Stimulated activated CD4-positive, alpha-beta T cell treated with anti-CD3 and anti-CD28 coated beads, Interleukin-1b, Interleukin-23, amount 100 ng/mL, for 1 hour (primary cell): Measurements from ENCODE around the gene PILRA.
"Not testable (repeated sequence)": the region's sequence is repeated elsewhere in the genome, so short reads cannot be mapped to it uniquely, and the experiment has no call there.

Experiments used
- DNase-seq, 2 donors: peaks; one replicate each; pipeline ENCODE4 v3.0.0-alpha.2; 2020; ENCODE audit warnings: low read depth in 2 of 2

PILRA gene

DNA sequence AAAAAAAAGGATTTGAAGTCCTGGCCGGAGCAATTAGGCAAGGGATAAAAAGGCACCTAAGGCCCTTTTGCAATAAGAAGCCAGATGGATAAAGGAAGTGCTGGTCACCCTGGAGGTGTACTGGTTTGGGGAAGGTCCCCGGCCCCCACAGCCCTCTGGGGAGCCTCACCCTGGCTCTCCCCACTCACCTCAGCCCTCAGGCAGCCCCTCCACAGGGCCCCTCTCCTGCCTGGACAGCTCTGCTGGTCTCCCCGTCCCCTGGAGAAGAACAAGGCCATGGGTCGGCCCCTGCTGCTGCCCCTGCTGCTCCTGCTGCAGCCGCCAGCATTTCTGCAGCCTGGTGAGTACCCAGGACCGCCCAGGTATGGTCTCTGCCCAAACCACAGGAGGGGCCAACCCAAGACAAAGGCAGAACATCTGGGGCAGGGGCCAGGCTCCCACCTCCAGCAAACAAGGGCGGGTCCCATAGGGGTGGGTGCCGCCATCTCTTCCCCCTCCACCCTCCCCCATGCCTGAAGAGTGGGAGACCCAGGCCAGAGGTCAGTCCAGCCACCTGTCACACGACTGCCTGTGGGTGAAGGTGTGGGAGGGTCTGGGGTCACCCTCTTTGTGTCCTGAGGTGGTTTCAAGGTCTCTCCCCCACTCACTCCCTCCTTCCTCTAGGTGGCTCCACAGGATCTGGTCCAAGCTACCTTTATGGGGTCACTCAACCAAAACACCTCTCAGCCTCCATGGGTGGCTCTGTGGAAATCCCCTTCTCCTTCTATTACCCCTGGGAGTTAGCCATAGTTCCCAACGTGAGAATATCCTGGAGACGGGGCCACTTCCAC, 15.0 kb upstream of the PILRA start, which contains the start of gene PILRB:
Gene PILRB (plus strand): TSS at position 91 of the 830 bp plus-strand sequence. CDS start 186 bp downstream, at position 277.
- DNase-seq: no peak

DNA sequence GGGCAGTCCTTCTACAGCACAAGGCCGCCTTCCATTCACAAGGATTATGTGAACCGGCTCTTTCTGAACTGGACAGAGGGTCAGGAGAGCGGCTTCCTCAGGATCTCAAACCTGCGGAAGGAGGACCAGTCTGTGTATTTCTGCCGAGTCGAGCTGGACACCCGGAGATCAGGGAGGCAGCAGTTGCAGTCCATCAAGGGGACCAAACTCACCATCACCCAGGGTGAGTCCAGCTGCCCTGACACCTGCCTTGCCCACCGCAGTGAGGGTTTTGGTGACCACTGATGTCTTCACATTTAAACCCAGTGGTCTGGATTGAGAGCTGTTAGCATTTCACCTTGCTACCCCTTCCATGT, 14.5 kb upstream of the PILRA start:
- no peak for DNase-seq

DNA sequence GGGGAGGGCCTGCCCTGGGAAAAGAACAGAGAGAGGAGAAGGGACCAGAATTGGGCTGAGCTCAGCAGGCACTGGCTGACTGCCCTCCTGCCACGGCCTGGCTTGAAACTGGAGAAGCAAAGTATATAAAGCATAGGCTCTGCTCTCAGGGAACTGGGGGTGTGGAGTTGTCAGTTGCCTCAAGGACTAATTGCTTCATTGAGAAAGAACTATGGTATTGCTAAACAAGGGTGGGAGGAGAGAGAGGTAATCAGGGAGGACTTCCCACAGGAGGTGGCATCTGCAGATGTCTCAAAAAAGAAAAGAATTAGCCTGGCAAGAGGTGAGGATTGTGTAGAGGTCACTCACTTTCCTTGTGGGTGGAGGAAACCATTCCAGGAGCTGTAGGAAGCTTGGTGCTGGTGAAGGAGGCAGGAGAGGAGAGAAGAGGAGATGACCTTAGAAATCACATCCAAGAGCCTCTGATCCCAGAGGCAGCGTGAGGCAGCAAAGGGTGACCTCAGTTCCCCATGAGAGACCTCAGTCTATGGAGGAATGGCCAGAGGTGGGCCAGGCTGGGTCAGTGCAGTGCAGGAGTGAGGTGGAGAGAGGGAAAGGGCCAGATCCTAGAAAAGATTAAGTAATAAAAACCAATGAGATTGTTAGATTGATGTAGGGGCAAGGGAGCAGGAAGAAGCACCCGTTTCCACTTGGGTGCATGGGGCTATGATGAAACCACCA, 13.0 kb upstream of the PILRA start:
- no peak for DNase-seq

DNA sequence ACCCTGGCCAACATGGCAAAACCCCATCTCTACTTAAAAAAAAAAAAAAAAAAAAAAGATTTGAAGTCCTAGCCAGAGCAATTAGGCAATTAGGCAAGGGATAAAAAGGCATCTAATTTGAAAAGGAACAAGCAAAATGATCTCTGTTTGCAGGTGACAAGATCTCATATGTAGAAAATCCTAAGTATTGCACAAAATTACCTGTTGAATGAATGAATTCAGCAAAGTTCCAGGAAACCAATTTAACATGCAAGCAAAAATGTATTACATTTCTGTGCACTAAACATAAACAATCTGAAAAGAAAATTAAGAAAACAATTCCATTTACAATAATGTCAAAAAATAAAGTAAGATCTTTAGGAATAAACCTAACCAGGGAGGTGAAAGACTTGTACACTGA, 10.2 kb upstream of the PILRA start:
- DNase-seq: no peak

DNA sequence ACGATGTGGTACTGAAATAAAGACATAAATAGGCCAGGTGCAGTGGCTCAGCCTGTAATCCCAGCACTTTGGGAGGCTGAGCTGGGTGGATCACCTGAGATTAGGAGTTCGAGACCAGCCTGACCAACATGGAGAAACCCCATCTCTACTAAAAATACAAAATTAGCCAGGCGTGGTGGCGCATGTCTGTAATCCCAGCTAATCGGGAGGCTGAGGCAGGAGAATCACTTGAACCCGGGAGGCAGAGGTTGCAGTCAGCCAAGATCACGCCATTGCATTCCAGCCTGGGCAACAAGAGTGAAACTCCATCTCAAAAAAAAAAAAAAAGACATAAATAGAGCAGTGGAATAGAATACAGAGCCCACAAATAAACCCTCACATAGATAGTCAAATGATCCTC, 9.5 kb upstream of the PILRA start:
- DNase-seq: not testable (repeated sequence)

DNA sequence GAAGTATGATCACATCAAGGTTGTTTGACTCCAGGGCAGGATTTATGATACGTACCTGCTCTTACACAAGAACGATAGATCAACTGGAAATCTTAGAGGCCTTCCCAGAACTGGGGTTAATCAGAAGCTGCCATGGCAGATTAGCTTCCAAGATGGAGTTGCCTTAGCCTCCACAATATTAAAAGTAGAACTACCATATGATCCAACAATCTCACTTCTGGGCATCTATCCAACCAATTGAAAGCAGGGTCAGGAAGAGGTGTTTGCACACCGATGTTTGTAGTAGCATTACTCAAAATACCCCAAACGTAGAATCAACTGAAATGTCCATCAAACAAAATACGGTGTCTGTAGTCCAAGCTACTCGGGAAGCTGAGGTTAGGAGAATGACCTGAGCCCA, 8.8 kb upstream of the PILRA start:
- DNase-seq: no peak

DNA sequence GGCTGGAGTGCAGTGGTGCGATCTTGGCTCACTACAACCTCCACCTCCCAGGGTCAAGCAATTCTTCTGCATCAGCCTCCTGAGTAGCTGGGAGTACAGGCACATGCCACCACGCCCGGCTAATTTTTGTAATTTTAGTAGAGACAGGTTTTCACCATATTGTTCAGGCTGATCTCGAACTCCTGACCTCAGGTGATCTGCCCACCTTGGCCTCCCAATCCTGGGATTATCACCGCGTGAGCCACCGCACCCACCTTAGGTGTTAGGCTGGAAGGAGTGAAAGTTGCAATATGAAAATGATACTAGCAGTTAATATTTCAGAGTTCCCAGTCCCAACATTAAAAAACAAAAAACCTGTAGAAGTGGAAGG, 7.3 kb upstream of the PILRA start:
- not testable (repeated sequence) for DNase-seq

DNA sequence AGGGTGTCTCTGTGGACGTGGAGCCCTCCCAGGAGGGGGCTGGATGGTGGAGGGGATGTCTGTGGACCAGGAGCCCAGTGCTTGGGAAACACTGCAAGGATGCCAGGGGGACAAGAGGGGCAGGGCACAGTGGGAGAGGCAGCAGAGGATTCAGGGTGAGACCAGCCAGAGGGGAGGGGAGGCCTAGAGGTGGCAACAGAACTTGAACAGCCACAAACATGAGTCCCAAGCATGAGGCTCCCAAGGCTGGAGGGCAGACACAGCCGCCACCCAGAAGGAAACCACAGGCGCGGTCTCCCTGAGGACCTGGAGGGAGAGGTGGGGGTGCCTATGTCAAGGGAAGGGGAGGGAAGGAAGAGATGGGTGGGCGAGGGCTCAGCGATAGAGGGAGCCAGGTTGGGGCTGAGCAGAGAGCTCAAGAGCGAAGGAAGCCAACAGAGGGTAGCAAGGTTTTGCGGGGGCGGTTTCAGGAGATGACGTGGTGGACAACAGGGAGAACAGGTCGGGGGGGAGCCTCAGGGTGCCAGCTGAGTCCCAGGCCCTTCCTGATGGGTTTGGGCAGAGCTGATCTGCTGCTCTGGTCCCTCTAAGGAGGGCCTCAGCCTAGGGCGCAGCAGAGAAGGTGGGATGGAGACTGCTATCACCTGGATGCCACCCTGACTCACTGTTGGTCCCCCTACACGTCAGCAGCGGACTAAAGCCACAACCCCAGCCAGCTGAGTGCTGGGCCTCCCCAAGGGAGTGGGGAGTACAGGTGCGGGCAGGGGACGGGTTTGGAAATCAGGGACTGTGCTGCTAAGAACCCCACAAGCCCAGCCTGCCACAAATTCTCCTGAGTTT, 6.7 kb upstream of the PILRA start:
- DNase-seq: no peak

DNA sequence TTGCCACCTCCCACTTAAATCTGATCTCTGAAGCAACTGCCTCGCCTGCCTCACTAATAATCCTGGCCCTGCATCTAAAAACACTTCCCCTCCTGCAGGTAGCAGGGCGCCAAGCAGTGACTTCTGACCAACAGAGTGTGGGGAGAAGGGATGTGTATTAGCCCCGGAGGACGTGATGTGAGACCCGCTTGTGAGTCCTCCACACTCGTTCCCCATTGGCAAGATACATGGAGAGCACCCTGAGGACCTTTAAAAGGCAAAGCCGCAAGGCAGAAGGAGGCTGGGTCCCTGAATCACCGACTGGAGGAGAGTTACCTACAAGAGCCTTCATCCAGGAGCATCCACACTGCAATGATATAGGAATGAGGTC, 6.1 kb upstream of the PILRA start:
- DNase-seq: no peak

DNA sequence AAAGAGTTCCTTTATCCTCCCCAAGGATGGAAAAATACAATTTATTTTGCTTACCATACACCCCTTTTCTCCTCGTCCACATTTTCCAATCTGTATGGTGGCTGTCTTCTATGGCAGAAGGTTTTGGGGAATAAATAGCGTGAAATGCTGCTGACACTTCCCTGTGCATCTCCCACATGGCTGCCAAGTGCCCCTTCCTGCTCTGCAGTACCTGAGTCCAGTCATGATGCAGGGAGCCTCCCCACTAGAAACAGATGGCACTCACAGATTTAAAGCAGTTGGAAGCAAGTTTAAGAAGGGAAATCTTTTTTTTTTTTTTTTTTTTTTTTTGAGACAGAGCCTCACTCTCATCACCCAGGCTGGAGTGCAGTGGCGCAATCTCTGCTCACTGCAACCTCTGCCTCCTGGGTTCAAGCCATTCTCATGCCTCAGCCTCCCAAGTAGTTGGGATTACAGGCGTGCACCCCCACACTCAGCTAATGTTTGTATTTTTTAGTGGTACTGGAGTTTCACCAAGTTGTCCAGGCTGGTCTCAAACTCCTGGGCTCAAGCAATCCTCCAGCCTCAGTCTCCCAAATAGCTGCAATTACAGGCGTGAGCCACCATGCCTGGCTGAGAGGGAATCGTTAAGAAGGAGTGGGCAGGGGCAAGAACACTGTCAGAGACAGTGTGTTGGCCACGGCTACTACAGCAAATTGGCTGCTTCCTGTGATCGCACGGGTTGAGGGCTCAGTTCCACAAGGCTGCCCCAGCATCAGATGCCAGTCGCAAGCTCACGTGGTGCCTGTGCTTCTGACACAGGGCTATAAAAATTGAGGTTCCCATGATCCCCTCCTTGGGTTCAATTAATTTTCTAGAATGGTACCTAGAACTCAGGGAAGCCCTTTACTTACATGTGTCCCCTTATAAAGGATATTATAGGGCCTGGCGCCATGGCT, 5.3 kb upstream of the PILRA start:
- DNase-seq: no peak

DNA sequence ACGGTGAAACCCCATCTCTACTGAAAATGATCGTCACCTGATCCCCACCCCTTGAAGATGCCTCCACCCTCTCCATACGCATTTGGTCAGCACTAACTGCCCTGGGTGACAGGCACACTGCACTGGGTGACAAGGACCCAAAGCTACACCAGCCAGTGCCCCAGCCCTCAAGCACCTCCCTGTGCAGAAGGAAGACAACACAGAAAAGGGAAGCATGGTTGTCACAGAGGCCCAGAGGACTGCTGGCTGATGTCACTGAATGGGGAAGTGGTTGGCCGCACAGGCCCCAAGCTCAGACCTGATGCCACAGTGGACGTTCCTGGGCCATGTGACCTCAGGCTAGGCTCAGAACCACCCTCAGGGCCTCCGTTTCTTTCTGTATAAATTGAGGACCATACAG, 4.2 kb upstream of the PILRA start:
- no peak for DNase-seq

DNA sequence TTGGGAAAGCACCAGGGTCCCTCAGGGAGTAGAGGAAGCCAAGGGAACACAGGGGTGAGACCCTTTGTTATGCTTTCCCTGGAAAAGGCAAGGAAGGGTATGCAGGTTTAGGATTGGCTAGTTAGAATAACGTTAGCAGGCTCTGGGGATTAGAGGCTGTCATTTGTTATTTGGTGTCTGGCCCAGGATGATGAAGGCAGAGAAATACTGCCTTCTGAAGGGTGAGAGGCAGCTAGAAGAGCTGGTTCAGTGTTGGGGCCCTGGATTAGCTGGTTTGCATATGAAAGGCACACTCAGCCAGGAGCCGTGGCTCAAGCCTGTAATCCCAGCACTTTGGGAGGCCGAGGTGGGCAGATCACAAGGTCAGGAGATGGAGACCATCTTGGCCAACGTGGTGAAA, 3.0 kb upstream of the PILRA start:
- no peak for DNase-seq

DNA sequence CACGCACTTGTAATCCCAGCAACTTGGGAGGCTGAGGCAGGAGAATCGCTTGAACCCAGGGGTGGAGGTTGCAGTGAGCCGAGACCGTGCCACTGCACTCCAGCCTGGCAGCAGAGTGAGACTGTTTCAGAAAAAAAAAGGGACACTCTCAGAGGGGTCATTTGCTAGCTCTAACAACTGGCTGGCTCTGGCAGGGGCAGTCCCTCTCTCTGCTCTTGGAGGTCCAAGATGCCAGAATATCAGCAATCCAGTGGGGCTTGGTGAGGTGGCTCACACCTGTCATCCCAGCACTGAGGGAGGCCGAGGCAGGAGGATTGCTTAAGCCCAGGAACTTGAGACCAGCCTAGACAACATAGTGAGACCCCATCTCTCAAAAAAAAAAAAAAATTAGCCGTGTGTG, 2.5 kb upstream of the PILRA start:
- no peak for DNase-seq

DNA sequence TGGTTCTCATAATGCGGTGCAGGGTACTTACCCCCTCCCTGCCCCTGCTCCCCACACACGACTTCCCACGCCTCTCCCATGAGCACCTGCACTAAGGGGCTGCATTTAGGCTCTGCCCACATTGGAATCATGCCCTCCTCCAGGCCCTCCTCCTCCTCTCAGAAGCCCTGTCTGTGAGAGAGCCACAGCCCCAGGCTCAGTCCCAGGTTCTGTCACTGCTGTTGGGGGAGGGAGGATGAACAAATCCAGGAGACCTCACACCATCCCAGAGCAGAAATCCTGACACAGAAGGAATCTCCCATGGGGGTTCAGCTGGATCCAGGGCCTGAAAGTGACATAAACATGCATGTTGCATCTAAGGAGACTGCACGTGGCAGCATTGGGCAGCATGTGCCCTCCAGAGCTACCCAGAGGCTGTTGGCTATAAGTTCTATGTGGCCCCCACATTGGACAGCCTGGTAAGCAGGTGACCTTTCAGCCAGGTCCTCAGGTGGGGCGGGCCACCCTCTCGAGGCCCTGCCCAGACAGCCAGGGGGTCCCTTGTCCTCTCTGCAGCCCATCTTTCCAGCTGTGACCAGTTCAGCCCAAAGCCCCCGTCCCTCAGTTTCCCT, 1.6 kb upstream of the PILRA start:
- no peak for DNase-seq

DNA sequence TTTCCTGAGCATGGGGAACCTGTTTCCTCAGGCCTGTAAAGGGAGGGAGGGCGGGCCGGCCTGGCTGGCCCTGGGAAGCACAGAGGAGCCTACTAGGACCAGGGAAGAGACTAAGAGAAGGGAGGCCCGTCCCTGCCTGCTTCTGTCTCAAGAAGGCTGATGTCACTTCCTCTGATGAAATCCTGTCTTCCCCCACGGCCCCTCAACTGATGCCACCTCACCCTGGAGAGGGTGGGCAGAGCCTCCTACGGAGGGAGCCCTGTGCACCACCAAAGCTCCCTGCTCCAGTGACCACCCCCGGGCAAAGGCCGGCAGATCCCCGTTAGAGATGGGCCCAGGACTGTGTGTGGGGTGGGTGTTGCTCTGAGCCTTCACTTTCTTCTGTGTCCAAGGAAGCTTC, 1.0 kb upstream of the PILRA start:
- no peak for DNase-seq

DNA sequence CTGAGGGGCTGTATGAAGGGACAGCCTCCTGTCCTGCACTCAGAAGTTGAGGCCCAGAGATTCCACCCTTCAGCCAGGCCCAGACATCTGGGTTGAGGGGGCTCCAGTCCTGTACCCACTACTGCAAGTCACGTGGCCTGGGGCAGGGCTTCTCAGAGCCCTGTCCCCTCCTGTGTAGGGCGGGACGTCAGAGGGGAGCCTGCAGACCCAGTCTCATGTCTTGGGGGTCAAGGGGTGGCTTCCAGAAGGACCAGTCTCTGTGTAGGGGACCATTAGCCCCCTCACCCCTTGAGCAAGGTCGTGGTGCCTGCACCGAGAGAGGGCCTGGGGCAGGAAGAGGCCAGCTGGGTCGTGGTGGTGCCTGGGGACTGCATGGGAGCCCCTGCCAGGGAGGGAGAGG, 593 bp upstream of the PILRA start:
- DNase-seq: no peak

DNA sequence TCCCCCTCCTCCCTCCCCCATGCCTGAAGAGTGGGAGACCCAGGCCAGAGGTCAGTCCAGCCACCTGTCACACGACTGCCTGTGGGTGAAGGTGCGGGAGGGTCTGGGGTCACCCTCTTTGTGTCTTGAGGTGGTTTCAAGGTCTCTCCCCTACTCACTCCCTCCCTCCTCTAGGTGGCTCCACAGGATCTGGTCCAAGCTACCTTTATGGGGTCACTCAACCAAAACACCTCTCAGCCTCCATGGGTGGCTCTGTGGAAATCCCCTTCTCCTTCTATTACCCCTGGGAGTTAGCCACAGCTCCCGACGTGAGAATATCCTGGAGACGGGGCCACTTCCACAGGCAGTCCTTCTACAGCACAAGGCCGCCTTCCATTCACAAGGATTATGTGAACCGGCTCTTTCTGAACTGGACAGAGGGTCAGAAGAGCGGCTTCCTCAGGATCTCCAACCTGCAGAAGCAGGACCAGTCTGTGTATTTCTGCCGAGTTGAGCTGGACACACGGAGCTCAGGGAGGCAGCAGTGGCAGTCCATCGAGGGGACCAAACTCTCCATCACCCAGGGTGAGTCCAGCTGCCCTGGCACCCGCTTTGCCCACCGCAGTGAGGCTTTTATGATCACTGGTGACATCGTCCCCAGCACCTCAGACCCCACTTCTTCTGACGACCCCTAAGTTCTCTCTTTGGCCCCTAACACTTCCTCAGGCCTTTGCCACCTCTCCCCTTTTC, 747 bp downstream of the PILRA start:
- DNase-seq: not testable (repeated sequence)

DNA sequence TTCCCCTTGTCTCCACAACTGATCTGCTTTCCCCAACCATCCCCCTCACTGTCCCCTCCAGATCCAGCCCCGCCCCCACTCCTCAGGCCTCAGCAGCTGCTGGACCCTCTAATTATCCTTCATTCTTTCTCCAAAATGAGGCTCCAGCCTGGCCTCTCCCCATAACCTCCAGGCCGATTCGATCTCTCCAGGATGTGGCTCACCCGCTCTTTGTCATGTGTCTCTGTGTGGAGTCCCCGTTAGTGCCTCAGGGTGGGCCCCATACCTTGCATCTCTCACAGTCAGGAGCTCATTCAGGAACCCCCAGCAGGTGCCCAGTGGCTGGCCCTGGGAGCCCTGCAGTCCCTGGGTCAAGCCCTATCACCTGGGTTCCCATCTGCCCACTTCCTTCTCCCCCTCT, 1.3 kb downstream of the PILRA start:
- no peak for DNase-seq

DNA sequence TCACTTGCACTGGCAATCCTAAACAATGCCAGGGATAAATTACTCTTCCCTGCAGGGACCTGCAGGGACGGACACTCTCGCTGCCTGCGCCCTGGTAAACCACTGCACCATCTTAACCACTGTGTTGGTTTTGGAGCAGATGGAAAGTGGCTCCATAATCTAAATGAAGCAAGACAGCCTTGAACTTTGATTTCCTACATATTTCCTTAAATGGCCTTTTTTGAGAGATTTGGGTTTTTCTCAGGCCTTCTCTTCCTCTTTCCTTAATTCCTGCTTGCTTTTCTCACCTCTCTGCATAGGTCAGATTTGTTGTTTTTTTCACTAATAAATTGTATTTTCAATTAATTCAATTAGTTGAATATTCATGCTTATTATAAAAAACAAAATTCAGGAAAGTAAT, 2.8 kb downstream of the PILRA start:
- DNase-seq: no peak

DNA sequence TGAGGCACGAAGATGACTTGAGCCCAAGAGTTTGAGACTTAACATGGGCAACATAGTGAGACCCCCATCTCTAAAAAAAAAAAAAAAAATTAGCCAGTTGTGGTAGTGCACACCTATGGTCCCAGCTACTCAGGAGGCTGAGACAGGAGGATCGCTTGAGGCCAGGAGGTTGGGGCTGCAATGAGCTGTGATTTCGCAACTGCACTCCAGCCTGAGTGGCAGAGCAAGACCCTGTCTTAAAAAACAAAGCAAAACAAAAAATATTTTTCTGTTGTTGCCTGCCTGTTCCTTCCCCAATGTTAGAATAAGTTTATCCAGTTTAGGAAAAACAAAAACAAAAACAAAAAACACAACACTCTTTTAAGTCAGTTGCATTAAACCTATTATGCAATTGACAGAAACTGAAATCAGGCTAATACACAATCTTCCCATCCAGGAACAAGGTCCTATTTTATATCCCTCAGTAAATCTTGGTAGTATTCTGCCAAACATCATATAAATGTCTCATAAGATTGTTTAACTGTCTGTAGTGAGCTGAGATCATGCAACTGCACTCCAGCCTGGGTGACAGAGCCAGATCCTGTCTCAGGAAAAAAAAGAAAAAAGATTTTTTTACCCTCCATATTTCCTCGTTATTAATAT, 4.9 kb downstream of the PILRA start:
- DNase-seq: no peak
